Measurements from ENCODE around the gene KNDC1.

The KNDC1 gene

DNA sequence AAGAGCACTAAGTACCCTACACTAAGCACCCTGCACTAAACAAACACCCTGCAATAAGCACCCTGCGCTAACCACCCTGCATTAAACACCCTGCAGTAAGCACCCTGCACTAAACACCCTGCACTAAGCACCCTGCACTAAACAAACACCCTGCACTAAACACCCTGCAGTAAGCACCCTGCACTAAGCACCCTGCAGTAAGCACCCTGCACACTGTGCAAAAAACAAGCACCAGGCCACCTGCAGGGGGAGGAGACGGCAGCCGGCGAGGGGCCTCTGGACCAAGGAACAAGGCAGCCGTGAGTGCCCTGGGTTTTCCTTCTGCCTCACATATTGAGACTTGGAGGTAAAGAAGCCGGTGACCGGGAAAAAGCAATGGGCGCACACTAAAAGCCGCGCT, 30.2 kb downstream of the KNDC1 start:
- DNase-seq (ENCODE audit: low read depth in 2 of 2), result no peak

DNA sequence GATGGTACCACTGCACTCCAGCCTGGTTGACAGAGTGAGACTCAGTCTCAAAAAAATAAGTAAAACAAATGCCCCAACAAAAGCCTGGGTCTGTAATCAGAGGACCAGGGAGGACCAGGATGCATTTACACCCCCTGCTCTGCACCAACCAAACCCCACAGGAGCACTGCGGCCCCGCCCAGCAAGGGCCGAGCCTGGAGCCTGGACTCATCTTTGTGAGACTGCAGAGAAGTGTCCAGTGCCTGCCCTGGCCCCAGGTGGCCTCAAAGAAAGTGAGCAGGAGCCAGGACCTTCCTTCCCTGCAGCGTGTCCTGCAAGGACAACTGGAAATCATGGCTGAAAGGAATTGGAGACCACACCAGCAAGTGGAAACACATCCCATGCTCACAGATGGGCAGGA, 31.6 kb downstream of the KNDC1 start:
- DNase-seq (ENCODE audit: low read depth in 2 of 2), result no peak

DNA sequence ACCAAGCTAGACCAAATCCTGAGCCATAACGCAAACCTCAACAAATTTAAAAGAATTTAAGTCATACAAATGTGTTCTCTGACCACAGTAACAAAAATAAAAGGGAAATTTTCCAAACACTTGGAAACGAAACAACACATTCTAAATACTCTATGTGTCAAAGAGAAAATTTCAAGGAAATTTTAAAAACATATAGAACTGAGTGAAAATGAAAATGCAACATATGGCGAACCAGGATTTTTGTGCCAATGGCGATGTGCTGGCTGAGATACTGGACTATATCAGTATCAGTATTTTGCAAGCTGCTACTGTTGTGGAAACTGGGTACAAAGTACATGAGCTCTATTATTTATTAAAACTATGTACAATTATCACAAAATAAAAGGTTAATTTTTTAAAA, 34.1 kb downstream of the KNDC1 start:
- DNase-seq (ENCODE audit: low read depth in 2 of 2), result no peak

DNA sequence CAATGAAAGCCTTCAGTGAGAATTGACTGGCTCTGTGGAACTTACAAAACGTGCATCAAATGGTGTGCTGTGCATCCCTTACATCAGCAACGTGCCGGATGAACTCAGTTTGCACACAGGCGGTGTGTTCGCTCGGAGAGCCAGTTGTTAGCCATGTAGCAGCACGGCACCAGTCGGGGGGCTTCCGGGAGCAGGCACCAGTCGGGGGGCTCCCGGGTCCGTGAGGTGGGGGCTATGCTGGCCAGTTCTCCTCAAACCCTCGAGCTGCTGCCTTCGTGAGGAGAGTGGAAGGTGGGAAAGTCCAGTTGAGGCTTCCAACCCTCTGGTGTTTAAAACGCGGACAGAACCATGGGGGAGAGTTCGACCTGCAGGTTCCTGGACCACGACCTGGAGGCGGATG, 35.1 kb downstream of the KNDC1 start:
- no peak for DNase-seq (ENCODE audit: low read depth in 2 of 2)

DNA sequence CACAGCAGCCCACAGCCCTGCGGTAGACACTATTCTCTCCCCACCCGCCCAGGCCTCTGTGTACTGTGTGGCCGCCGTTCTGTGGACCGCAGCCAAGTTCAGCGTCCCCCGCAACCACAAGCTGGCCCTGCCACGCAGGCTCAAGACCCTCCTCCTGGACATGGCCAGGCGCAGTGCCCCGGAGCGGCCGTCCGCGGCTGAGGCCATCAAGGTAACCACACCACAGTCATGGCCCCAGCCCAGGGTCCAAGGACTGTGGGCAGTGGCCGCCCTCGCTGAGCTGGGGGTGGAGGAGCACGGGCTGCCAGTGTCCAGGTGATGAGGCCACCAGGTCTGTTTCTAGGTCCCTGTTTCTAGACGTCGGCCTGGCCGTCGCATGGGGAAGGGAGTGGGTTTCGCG, 35.6 kb downstream of the KNDC1 start:
- no peak for DNase-seq (ENCODE audit: low read depth in 2 of 2)

DNA sequence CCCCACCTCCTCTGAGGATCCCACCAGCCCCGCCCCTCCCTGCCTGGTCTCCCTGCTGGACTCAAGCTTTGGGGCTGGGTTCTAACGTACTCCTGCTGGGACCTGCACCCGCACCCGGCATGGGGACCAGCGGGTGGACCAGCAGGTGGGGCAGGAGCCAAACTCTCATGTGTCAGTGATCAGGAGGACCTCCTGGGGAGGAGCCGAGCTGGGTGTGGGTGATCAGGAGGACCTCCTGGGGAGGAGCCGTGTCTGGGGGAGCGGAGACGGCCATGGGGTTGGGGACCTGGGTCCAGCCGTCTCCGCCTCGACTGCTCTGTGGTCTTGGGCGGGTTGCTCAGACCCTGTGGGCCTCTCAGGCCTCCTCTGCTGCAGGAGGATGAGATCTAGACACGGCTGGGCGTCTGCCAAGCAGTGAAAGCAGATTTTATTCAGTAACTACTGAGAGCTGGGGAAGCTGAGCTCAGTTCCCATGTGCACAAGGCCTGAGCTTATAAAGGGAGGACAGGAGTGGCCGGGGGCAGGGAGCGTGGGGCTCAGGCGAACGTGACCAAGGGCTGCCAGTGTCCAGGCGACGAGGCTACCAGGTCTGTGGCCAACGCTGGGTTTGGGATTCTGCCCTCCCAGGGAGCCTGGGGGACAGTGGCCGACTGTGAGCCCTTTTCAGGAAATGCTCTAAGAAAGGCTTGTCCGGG, 36.3 kb downstream of the KNDC1 start:
- no peak for DNase-seq (ENCODE audit: low read depth in 2 of 2)

DNA sequence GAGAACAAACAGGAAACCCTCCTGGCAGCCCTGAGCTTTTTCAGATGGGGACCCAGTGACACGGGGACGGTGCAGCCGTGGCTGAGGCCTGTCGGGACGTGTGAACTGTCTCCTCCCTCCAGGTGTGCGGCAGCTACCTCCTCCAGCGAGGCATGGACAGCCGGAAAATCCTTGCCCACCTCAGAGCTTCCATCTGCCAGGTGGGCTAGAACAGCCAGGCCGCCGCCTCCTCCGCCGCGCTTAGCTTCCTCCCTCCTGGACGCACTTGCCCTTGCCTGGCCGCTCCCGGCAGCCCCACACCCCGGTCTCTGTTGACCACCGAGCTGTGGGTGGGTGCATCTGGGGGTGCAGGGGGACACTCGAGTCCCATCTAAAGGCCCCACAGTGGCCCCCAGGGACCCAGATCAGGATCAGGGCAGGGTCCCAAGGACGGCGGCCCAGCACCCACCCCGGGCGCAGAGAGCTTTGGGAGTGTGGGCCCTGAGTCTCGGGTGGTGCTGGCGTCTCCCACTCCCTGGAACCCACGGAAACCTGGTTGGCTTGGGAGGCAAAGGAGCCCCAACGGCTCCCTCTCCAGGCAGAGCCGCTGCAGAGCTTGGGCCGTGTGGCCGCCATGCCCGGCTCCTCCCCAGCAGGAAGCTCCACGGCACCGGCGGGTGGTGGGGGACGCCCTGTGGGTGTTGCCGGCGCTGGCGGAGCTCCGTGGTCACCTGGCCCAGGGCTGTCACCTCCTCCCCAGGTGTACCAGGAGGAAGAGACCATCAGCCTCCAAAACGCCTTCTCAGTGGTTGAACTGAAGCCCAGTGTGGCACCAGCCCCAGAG, 37.1 kb downstream of the KNDC1 start:
- DNase-seq (ENCODE audit: low read depth in 2 of 2), result no peak

DNA sequence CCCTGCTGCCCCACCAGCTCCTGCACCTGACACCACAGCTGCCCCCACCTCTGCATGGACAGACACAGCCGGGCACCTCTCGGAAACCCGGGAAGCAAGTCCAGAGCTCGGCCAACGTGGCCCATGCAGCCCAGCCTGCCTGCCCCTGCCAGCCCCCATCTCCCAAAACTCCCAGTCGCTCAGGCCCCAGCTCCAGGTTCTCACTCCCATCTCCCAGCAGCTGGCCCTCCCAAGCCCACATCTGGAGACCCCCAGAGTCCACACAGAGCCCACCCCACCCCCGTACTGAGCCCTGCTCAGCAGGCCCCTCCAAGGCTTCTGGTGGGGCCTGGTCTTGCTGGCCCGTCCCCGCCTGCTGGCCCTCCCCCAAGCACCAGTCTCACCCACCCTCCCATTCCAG, 37.8 kb downstream of the KNDC1 start:
- no peak for DNase-seq (ENCODE audit: low read depth in 2 of 2)

DNA sequence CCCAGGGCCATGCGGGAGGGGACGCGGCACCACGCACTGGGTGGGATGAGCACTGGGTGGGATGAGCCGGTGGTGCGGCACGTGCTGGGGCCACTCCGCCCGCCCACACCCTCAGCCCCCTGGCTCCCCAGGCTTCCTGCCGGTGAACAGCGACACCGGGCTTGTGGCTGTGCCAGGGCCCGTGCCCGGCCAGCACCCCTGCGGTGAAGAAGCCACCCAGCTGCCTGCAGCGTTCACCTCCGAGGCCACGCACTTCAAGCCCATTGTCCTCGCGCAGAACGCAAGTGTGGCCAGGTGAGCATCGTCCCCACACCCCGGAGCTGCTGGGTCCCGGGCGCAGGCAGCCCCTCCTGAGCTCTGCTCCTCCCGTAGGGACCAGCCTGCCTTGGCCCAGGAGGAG, 38.2 kb downstream of the KNDC1 start:
- no peak for DNase-seq (ENCODE audit: low read depth in 2 of 2)

DNA sequence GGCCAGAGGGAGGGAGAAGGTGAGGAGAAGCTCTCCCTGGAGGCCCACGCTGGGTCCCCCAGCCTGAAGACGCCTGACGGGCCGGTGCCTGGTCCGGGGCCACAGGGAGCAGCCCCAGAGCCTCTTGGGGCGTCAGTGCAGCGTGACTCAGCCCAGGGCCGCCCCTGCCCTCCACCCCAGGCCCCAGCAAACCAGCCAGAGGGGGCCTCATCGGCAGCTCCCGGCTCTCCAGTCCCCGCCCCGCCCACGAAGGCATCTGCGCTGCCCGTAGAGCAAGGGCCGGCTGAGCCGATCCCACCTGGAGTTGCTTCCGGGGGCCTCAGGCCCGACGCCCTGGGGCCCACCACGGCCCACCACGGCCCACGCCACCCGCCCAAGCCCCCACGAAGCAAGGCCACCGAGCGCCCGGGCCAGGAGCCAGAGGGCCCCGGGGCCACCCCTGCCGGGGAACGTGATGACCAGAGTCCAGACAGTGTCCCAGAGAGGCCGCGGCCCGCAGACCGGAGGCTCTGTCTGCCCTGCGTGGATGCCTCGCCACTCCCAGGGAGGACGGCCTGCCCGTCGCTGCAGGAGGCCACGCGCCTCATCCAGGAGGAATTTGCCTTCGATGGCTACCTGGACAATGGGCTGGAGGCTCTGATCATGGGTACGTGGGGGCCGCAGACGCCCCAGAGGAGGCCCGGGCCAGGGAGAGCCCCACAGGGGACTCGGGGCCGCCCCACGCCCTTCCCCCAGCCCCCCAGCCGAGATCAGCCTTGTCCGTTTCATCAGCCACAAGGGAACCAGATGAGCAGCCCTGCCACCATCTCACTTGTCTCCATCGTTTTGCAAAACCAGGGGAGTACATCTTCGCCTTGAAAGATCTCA, 38.8 kb downstream of the KNDC1 start:
- DNase-seq (ENCODE audit: low read depth in 2 of 2), result no peak

DNA sequence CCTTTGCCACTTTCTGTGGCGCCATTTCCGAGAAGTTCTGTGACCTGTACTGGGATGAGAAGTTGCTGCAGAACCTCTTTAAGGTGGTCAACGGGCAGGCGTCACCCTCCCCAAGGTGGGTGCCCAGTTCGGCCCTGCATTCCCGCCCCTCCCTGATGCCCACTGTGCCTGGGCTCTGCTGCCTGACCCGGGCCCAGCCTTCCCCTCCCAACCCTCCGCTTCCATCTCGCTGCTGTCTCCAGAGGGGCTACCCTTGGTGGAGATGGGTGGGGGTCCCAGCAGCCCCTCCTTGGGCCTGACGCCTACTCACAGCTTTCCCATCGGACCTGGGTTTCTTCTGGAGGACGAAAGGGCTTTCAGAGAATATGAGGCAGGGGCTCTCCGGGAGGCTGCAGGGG, 39.5 kb downstream of the KNDC1 start:
- DNase-seq (ENCODE audit: low read depth in 2 of 2), result no peak

DNA sequence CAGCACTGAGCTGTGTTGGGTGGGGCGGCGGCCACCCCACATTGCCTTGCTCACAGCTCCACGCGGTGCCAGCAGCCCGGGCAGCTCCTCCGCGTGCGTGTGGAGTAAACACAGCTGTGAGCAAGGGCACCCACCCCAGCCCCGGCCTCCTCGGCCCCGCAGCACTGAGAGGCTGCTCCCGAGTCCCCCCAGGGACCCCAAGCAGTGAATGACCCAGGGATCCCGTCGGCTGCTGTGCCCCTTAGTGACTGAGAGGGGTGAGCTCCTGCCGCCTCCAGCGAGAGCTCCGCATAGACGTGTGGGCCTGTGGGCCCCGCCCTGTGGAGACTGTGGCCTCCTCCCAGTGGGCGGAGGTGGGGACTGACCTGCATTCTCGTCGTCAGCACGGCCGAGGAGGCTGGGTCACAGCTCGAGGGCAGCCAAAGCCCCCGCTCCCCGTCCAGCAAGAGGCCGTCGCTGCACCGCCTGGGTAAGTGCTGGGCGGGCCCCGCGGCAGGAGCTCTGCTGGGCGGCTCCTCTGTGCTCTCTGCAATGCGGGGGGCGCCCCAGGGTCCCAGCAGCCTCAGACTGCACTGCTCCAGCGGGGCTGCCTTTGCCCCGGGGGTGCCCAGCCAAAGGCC, 40.1 kb downstream of the KNDC1 start:
- DNase-seq (ENCODE audit: low read depth in 2 of 2), result no peak

DNA sequence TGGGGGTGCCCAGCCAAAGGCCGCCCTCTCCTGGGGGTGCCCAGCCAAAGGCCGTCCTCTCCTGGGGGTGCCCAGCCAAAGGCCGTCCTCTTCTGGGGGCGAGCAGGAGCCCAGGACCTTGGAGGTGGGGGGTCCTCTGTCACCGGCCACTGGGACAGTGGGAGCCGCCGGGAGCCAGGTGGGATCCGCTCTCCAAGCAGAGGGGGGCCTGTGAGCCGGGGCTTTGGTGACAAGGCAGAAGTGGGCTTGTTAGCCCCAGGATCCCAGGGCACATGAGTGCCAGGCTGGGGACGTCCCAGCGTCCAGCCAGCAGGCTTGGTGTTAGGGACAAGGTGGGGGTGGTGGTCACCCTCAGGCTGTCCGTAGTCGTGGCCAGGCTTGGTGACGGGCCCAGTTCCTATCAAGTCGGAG, 40.6 kb downstream of the KNDC1 start:
- no peak for DNase-seq (ENCODE audit: low read depth in 2 of 2)

DNA sequence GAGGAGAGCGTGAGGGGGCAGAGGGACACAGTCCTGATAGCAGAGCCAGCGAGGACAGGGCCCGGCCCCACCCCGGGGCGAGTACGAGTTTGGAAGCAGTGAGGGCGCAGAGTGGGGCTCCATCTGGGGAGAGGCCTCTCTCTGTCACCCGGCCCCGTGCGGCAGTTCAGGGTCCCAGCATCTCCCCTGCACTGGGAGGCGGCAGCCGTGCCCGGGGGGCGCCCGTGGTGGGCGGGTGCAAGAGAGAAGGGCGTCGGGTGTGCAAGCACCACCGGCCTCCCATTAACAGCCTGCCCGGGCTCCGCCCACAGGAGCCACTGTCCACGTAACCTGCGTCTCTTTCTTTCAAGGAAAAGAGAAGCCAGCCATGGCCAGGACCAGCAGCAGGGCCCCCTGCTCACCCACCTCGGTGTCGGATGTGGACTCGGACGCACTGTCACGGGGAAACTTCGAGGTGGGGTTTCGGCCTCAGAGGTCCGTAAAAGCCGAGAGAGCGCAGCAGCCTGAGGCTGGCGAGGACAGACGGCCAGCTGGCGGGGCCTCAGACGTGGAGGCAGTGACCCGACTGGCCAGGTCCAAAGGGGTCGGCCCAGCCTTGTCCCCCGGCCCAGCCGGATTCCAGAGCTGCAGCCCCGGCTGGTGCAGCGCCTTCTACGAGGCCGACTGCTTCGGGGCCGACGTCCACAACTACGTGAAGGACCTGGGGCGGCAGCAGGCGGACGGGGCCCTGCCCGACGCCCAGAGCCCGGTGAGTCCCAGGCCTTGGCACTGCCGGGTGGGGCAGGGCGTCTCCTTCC, 41.3 kb downstream of the KNDC1 start:
- DNase-seq (ENCODE audit: low read depth in 2 of 2), result no peak

DNA sequence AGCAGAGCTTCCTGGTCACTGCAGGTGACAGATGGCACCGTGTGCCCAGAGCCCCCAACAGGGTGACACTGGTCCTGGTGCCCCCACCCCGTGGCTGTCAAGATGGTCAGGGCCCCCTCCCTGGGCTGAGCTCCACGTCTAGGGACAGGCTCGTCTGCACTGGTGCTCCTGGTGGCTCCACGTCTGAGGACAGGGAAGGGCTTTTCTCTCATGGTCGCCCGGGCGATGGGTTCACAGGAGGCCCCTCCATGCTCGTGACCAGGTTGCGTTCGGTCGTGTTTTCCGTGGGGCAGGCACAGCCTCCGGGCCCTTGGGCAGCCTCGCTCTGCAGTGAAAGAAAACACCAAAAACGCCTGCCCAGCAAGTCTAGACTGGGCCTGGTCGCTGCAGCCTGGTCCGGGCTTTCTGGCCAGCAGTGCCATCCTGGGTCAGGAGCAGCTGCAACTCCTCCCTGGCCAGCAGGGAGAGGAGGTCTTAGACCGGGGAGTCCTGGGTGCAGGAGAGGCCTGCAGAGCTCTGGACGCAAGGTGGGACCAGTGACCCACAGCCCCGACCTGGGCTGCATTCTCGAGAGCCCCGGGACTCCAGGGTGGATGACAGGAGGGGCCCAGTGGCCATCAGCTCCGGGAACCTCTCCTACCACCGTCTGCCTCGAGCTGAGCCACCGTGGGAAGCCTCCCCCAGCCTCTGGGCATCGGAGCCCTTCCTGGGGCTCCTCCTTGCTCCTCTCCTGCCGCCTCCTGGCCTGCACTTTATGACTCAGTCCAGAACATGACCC, 42.1 kb downstream of the KNDC1 start:
- DNase-seq (ENCODE audit: low read depth in 2 of 2), result no peak

DNA sequence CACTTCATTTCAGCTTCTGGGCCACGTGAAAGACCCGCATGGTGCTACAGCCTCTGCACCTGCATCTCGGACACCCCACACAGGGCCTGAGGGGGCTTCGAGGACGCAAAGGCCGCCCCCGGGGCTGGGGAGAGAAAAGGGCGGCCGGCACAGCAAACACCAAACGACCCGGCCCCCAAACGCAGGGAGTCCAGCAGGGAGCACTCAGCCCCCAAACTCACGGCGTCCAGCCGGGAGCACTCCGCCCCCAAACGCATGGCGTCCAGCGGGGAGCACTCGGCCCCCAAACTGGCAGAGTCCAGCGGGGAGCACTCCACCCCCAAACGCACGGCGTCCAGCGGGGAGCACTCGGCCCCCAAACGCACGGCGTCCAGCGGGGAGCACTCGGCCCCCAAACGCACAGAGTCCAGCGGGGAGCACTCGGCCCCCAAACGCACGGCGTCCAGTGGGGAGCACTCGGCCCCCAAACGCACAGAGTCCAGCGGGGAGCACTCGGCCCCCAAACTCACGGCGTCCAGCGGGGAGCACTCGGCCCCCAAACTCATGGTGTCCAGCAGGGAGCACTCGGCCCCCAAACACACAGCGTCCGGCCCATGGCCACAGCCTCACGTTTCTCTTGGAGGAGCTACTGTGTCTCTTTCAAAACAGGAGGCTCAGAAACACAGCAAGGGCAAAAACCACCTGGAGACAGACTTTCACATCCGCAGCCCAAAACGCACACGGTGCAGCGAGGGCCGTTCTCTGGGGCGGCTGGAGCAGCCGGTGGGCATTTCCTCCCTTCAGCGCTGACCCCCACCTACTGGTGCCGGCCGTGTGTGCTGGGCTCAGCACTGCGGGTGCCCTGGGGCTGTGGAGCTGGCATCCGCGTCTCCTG, 43.0 kb downstream of the KNDC1 start:
- DNase-seq (ENCODE audit: low read depth in 2 of 2), result no peak

DNA sequence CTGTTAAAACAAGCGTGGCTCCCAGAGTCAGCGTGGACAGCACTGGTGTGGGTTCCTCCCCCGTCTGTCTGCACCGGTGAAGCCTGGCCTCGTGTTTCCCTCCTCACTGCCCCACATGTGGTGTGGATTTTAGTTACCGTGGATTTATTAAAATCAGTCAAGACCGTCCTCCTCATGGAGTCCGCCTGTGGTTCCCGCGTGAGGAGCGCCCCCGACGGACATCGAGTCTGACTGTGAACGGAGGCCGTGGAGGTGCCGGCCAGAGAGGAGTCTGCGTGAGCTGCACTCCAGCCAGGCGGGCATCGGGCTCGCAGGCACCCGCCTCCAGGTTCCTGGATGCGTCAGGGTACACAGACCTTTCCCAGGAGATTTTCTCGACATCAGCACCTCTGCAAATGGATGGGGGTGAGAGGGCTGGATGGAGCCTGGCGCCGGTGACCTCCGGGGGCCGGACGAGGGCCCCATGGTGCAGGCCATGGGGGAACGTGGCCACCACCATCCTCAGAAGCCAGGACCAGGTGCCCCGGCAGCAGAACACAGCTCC, 43.7 kb downstream of the KNDC1 start:
- no peak for DNase-seq (ENCODE audit: low read depth in 2 of 2)

DNA sequence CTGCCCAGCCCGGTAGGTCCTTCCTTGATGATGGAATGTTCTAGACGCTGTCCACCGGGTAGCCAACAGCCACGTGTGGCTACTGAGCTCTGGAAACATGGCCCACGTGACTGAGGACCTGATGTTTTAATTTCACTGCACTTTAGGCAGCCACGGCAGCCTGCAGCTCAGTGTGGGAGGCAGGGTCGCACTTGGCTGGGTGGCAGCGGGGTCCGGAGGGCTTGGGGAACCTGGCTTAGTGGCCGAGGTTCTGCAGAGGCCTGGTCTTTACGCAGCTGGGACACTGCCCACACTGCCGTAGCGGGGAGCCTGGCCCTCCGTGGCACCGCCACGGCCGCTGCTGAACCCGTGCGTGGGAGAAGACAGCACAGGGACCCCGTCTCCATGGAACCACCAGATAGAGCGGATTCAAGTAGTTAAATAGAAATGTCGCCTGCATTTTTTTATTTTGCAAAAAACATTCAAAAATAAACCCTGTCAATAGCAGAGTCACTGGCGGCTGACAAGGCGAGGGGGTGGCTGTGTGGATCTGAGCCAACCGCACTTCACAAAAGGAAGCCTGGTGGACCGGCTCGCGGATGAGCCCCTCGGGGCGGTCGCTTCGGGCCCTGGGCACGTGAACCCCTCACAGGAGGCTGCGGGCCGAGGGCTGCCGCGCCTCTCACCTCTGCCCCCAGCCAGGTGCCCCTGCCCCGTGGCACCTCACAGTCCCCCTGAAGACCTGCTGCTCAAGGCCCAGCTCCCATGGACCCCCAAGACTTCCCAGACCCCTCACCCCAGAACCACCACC, 44.4 kb downstream of the KNDC1 start:
- no peak for DNase-seq (ENCODE audit: low read depth in 2 of 2)
